Cardiac fibroblast (primary cell): ENCODE measurements around the gene SGSH.

Experiments
- DNase-seq, 2 donors: peaks; one replicate each; pipeline versions ENCODE4 v3.0.0 to v3.0.0-alpha.2; 2010; ENCODE audit warnings: low read depth in 2 of 2
- H3K4me3 ChIP-seq, 2 donors: replicated peaks in 1 of 2; 1 replicate in 1 of 2; 2 replicates in 1 of 2; pipeline ENCODE4 v1.5.1; 2011; ENCODE audit warnings: low read depth in 2 of 2, low read length in 2 of 2, mild to moderate bottlenecking in 2 of 2, moderate library complexity in 1 of 2
- CTCF ChIP-seq: IDR thresholded peaks from one replicate; pipeline ENCODE4 v1.5.1; 2011; ENCODE audit warnings: low read depth, mild to moderate bottlenecking, low read length, inconsistent platforms

The SGSH gene

GRCh38 chr17:80223142-80223815 lies 3.1 kb upstream of the SGSH start:
- TF ChIP-seq CTCF = no peak
- H3K4me3 ChIP-seq = no peak overlapping the region
- DNase-seq = no peak

GRCh38 chr17:80222376-80223141 lies 2.4 kb upstream of the SGSH start:
- no peak for TF ChIP-seq CTCF
- no peak for DNase-seq
- H3K4me3 ChIP-seq = no peak overlapping the region

GRCh38 chr17:80221351-80222105 lies 1.4 kb upstream of the SGSH start:
- no peak for DNase-seq
- TF ChIP-seq CTCF = no peak
- H3K4me3 ChIP-seq = peak overlapping the region; percentile 82 to 90

- TF ChIP-seq CTCF = no peak
- DNase-seq = peak; percentile 3 to 14
Measured at GRCh38 chr17:80220736-80221215, 643 bp upstream of the SGSH start.

GRCh38 chr17:80219763-80220053 lies 425 bp downstream of the SGSH start:
- H3K4me3 ChIP-seq = peak overlapping the region; percentile 82 to 90
- no peak for DNase-seq
- TF ChIP-seq CTCF = no peak

More at GRCh38 chr17:80220736-80221215, 643 bp upstream of the SGSH start:
- H3K4me3 ChIP-seq = peak overlapping the region; percentile 82 to 90

GRCh38 chr17:80219013-80219762 lies 945 bp downstream of the SGSH start:
- no peak for TF ChIP-seq CTCF
- peak; percentile 78 to 82 for DNase-seq
- H3K4me3 ChIP-seq = peak overlapping the region; percentile 82 to 90
